ENCODE results near the gene CTNS.
A peak's percentile ranks its signal among the peaks of the same experiment; 100 is the strongest.

CTNS gene

DNA sequence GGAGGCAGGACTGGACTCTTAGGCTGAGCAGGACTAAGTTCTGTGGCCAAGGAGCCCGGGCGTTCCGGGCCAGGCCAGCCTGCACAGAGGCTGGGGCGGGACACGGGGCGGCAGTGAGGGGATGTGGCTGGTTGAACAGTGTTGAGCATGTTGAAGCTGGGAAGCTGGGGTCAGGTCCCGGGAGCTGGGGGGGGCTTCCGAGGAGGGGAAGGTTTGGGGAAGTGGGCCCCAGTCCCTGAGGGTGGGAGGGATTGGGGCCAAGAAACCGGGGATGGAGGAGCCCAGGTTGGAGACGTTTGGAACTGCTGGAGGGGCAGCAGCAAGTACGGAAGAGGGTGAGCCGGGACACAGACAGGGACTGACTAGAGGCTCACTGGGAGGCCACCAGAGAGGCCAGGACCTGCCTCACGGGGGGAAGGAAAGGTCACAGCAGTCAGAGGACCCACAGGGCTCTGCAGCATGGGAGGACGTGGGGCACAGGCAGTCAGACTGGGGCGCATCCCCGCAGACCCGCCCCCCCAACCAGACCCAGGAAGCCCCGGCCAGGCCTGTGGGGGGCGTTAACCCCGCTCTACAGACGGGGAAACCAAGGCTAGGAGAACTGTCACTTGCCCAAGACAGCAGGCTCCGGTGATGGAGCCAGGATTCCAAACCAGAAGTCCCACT is 22.4 kb downstream of the CTNS start:
- TF ChIP-seq ZNF274 (IDR thresholded peaks at IDR 0.05; ENCODE audit: low read depth, low read length), result no peak

DNA sequence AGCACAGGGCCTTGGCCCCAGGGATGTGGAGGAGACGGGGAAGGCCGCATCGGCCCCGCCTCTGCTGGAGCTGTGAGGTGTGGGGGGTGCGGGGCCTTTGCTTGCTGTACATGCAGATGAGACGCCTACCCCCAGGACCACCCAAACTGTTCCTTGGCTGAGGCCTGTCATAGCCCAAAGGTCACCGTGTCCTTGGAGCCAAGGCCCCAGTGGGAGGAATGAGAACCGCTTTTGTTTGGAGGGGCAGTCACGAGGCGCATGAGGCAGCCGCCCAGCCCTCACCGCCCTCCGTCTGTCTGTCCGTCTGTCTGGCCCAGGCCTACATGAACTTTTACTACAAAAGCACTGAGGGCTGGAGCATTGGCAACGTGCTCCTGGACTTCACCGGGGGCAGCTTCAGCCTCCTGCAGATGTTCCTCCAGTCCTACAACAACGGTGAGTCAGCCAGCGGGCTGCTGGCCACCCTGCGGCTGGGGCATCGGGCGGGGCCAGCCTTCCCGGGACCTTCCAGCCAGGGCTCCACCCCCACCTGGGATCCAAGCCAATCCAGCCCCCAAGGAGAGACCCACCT is 23.1 kb downstream of the CTNS start:
- TF ChIP-seq ZNF274 (IDR thresholded peaks at IDR 0.05; ENCODE audit: low read depth, low read length), result no peak
- H3K4me3 ChIP-seq (ENCODE audit: low read length), result no peak overlapping the region

More for the DNA sequence above, 22.4 kb downstream of the CTNS start:
- no peak overlapping the region for H3K4me3 ChIP-seq (ENCODE audit: low read length)

DNA sequence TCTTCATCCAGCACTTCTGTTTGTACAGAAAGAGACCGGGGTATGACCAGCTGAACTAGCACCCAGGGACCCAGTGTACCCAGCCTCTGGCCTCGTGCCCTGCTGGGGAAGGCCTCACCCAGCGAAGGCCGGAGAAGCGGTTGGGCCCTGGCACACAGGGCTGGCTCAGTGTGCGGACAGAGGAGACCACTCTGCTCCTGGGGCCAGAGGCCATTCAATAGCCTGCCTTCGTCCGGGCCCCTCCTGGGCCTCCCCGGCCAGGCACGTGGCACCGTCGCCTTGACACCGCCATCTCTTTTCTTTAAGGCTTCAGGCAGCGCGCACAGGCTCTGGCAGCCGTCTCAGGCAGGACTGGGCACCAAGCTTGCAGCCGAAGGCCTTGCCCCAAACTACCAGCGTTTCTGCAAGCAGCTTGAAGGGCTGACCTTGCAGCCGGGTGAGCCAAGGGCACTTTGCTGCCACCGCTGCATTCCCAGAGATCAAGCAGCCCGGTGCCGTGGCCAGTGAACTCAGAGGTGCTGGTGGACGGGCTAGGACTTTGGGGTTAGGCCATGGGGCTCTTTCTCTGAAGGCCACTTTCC is 23.8 kb downstream of the CTNS start:
- no peak overlapping the region for H3K4me3 ChIP-seq (ENCODE audit: low read length)
- TF ChIP-seq ZNF274 (IDR thresholded peaks at IDR 0.05; ENCODE audit: low read depth, low read length), result no peak

DNA sequence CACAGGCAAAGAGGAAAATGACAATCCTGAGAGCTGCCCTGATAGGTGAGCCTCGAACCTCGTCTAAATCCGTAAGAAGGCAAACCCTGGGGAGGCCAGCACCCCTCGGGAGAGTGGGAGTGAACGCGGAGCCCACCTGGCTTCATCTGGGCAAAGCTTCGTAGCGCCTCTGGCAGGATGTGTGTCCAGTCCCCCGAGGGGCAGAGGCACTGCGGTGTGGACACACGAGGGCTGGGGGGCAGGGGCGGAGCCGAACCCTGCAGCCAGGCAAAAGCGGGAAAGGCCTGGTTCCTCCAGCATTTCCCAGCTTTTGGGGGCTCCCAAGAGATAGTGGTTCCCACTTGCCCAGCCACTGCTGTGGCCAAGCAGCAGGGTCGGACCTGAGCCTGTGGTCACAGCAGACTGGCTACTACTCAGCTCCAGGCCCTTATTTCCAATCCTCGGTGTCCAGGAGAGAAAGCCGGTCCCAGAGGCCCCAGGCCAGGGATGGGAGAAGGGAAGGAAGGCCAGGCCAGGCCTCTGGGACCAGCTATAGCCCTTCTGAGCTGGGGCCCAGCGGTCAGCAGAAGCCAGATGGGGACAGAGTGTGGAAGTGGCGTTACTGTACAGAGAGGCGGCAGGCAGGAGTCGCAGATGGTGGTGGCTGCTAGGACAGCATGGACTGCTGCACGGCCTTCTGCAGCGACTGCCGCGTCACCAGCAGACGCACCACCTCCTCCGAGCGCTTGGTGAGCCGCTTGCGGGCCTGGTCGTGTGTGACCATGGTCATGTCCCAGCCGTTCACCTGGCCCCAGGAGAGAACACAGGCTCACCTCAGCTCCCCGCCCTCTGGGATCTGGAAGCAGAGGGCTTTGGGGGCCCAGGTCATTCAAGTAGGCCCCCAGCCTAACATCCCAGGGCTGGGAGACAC is 26.8 kb downstream of the CTNS start:
- H3K4me3 ChIP-seq (ENCODE audit: low read length), result no peak overlapping the region
- no peak for TF ChIP-seq ZNF274 (IDR thresholded peaks at IDR 0.05; ENCODE audit: low read depth, low read length)

DNA sequence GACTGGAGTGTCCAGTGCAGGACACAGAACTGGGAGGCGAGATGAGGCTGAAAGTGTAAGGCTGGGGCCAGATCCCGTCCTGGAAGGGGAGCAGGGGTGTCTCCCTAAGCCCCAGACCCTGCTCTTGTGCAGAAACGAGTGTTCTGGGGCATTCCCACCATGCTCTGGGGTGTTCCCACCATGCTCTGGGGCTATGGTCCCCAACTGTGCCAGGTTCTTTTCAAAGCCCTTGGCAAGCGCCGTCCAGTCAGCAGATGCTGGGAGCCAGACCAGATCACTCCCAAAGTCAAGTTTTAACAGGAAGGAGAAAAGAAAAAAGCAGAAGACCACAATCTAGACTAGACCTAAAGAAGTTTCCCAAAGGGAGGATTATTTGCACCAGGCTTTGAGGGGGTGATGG is 29.3 kb downstream of the CTNS start:
- no peak for TF ChIP-seq ZNF274 (IDR thresholded peaks at IDR 0.05; ENCODE audit: low read depth, low read length)
- H3K4me3 ChIP-seq (ENCODE audit: low read length), result no peak overlapping the region

DNA sequence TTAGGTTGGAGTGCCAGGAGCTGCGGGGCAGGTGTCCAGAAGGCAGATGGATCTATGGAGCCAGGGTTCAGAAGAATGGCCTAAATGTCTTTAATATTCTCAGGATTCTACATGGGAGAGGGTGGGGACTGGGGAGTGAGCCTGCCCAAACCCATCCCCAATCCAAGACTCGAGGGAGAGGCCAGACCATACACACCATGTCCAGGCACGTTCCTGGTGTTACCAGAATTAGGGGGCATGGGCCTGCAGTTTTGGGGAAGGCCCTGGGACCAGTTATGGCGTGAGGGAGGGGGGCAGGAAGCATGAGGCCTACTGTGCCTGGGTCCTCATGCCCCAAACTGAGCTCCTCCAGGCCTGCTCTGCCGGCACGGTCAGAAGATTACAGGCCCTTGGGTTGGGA is 30.0 kb downstream of the CTNS start:
- no peak for TF ChIP-seq ZNF274 (IDR thresholded peaks at IDR 0.05; ENCODE audit: low read depth, low read length)
- H3K4me3 ChIP-seq (ENCODE audit: low read length), result no peak overlapping the region

DNA sequence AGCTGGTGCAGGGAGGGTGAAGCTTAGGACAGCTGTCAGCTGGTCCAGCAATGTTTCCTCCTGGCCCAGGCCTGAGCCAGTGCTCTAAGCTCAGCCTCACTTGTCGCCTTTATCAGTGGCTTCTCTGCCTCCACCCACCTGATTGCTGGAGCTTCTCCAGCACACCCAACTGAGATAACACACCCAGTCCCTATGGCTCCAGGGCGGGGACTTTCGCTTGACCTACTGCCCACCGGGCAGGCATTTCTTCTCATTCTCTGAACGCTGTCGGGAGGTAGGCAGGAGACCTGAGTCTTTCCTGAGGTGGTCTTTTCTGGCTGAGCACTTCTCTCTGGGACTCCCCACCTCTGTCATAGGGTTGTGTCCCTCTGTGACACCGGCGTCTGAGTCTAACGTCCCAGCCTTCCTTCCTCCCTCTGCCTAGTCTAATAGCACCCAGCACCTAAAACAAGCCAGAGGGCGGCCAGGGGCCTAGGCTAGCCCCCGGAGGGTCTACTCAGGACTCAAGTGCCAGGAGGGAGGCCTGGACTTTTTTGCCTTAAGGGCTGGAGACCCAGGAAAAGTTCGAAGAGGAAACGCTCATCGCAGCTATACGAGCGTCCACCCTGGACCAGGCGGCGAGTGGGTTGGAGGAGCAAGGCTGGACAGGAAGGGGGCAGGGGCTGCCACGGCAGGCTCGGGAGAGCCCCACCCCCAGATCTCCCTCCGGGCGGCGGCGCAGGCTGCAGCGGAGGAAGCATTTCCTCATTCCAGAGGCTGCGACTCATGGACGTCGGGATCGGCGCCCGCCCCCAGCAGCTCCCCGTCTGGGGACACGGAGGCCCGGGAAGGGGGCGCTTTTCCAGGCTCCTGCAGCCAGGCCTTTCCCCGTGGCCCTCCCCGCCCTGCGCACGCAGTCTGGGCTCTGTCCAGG is 31.1 kb downstream of the CTNS start:
- peak overlapping the region; percentile 87 for H3K4me3 ChIP-seq (ENCODE audit: low read length)
- TF ChIP-seq ZNF274 (IDR thresholded peaks at IDR 0.05; ENCODE audit: low read depth, low read length), result no peak

DNA sequence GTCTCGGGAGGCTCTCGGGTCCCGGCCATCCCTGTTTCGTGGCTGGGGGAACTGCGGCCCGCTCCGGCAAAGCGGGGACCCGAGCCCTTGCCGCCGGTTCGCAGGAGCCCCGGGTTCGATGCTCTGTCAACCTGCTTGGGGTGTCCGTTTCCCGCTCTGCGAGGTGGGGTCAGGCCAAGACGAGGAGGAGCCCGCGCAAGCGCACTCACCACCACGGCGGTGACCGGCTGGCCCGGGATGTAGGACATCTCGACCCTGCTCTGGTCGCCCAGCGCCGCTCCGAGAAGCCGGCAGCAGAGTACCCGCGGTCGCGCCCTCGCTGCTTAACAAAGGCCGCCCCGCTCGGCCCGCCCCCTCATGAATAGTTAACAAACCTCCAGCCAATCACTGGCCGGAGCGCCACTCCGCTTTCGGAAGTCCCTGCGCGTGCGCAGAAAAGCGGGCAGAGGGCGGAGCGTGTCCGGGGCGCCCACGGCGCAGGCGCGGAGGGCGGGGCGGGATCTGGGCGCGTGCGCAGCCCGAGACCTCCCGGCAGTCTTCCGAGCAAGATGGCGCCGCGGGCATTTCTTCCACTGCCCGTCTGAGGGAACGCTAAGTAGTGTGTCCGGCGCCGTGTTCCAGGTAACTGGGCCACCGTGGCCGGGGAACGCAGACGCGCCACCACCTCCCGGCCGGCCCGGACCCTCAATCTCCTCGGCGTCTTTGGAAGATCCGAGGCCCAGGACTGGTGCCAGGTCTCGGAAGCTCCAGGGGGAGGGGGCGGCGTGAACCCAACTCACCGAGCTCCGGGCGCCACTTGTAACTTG is 31.9 kb downstream of the CTNS start, which contains the start of the genes EMC6 and TAX1BP3:
TSS of gene EMC6 (plus strand) at position 534 of the 806 bp plus-strand sequence. CDS start 335 bp downstream, outside the sequence.
TSS of gene TAX1BP3 (minus strand) at position 300 of the 806 bp plus-strand sequence. CDS start at position 248, 52 bp downstream.
- H3K4me3 ChIP-seq (ENCODE audit: low read length), result peak within 1 kb of the TSS; percentile 87
- no peak for TF ChIP-seq ZNF274 (IDR thresholded peaks at IDR 0.05; ENCODE audit: low read depth, low read length)

DNA sequence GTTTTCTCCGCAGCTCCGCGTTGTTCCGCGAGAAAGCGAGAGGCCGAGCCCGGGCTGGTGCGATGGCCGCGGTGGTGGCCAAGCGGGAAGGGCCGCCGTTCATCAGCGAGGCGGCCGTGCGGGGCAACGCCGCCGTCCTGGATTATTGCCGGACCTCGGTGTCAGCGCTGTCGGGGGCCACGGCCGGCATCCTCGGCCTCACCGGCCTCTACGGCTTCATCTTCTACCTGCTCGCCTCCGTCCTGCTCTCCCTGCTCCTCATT is 32.5 kb downstream of the CTNS start:
- no peak for TF ChIP-seq ZNF274 (IDR thresholded peaks at IDR 0.05; ENCODE audit: low read depth, low read length)

DNA sequence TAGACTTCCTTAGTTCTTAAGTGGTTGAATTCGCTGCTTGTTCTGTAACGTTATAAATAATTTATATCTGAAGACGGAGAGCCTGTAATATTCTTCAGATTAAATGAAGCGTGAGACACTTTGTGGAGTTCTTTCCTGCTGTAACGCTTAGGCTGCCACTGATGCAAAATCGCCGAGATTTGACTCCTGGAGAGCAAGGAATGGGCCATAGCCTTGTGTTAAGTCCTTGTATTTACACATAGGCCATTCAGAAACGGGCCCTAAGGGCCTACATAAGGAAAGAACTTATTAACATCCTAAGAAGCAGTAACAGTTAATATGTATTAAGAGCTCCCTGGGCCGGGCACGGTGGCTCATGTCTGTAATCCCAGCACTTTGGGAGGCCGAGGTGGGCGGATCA is 33.0 kb downstream of the CTNS start:
- TF ChIP-seq ZNF274 (IDR thresholded peaks at IDR 0.05; ENCODE audit: low read depth, low read length), result no peak

More for the DNA sequence above, 32.5 kb downstream of the CTNS start:
- peak overlapping the region; percentile 80 for H3K4me3 ChIP-seq (ENCODE audit: low read length)

DNA sequence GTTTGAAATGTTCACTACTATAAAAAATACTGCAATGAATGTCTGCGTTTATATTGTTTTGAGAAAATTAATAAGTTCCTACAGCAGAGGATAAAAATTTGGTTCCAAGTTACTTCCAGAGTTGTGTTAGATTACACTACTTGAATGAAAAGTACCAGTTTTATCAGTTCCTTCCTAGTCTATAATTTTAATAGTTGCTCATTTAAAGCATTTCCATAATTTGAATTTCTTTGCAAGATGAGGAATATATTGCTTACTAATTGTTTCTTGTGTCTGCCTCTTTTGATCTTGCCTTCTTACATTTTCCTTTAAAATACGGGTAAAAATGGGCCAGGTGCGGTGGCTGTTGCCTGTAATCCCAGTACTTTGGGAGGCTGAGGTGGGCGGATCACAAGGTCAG is 36.0 kb downstream of the CTNS start:
- no peak overlapping the region for H3K4me3 ChIP-seq (ENCODE audit: low read length)

More for the DNA sequence above, 33.0 kb downstream of the CTNS start:
- peak overlapping the region; percentile 80 for H3K4me3 ChIP-seq (ENCODE audit: low read length)

DNA sequence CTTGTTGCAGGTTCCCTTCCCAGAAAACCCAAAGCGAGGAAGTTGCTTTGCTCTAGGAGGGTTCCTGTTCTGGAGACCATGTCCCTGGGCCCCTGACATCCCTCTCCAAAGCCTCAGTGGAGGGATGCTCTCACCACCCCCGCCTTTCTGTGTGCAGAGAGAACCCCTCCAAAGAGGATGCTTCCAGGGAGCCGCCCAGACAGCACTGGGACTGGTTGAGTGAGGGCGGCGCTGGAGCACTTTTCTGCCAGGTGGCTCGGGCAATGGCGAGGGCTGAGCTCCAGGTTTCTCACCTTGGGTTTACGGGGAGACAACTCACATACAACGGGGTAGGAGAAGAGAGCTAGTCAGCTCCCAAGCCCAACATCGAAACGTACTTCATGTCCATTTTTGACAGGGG is 39.3 kb downstream of the CTNS start:
- H3K4me3 ChIP-seq (ENCODE audit: low read length), result no peak overlapping the region
- no peak for TF ChIP-seq ZNF274 (IDR thresholded peaks at IDR 0.05; ENCODE audit: low read depth, low read length)

More for the DNA sequence above, 36.0 kb downstream of the CTNS start:
- no peak for TF ChIP-seq ZNF274 (IDR thresholded peaks at IDR 0.05; ENCODE audit: low read depth, low read length)

Data from GM08714 (cell line).